ENCODE data around the gene ATP8A2.
A peak's percentile ranks its signal among the peaks of the same experiment; 100 is the strongest.

ATP8A2 gene

GRCh38 chr13:25690582-25690981, 318.8 kb downstream of the ATP8A2 start:
- no peak for DNase-seq

DNA sequence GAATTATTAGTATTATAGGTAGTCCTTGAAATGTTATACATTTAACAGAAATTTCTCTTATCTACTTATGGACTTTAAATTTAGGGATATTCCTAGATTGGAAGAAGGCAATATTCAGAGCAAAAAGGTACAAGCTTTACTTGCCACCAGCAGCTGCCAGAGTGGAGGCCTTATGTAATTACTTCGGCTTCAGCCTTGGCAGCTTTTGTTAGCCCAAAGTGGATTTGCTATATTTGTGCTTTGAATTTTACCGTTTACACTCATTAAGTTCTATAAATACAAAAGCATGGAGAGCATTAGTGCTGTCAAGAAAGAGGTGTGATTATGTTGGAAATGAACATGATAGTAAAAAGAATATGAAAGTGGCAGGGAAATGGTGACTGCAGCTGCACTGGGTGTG, 319.9 kb downstream of the ATP8A2 start:
- no peak for DNase-seq

GRCh38 chr13:25692099-25692498, 320.3 kb downstream of the ATP8A2 start:
- no peak for DNase-seq

DNA sequence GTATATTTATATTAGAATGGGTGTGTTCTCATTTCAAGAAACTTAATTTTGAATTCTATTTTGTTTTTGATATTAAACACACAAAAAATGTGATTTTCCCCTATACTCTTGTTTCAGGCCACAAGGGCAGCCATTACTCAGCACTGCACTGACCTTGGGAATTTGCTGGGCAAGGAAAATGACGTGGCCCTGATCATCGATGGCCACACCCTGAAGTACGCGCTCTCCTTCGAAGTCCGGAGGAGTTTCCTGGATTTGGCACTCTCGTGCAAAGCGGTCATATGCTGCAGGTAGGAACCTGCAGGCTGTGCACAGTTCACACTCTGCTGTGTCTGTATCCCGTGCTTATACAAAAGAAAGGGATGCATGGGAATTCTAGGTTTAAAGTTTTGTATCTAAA, 327.3 kb downstream of the ATP8A2 start:
- no peak for DNase-seq

- DNase-seq = no peak
Observed at GRCh38 chr13:25699600-25699999, 327.8 kb downstream of the ATP8A2 start.

DNA sequence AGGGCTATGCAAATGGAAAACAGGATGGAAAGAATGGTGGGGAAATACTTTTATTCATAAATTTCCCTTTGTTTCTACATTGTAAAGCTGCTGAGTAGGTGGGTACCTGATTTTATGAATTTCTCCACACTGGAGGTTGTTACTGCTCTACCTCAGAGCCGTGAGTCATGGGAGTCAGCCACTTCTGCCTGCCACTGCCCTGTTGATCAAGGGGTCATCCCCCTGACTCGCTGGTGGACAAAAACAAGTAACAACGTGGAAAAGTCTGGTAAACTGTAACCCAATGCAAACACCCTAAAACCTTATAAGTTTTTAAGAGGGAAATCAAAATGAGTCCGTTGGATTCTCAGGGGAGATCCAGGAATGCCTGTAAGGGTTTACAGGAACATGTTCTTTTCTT, 329.5 kb downstream of the ATP8A2 start:
- no peak for DNase-seq

GRCh38 chr13:25702386-25702785, 330.6 kb downstream of the ATP8A2 start:
- DNase-seq = no peak

- DNase-seq = no peak
Observed at GRCh38 chr13:25707726-25708125, 336.0 kb downstream of the ATP8A2 start.

DNA sequence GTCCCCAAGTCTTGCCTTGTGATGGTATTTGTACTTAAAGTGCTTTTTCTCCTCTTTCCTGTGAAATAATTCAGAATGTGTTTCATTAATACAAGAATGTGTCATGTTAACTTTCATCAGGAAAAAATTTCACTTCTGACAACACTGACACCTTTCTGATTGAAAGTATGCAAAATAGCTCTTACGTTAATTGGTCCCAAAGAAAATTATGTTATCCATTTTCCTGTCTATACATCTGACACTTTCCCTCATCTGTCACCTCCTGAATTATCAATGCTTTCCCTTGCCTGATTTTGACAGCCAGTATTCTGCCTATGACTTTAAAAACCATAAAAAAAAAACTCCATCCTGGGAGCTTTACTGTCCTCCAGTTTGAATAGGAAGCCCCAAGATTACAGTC, 336.5 kb downstream of the ATP8A2 start:
- no peak for DNase-seq

DNA sequence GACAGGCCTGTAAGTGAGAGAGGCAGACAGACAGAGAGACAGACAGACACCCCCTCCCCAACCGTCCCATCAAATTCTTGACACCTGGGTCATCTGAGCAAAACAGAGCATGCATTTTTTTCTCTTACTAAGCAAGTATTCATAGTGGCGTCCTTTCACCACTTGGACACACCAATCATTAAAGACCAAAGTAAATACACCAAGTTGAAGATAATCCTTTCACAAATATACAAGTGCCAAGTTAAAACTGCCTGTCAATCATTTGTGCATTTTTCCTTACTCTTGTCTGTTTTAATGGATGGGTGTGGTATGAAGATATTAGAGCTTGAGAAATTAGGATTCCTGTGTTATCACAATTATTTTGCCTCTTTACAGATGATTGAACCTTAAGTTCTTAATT, 337.3 kb downstream of the ATP8A2 start:
- DNase-seq = no peak

DNA sequence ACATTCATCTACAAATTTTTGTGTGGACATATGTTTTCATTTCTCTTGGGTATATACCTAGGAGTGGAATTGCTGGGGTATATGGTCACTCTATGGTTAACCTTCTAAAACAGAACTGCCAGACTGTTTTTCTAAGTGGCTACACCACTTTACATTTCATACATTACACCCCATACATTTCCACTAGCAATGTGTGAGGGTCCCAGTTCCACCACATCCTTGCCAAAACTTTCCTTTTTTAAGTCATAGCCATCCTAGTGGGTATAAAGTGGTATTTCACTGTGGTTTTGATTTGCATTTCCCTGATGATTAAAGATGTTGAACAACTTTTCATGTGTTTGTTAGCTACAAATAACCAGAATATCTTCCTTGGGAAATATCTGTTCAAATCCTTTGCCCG, 344.0 kb downstream of the ATP8A2 start:
- no peak for DNase-seq

DNA sequence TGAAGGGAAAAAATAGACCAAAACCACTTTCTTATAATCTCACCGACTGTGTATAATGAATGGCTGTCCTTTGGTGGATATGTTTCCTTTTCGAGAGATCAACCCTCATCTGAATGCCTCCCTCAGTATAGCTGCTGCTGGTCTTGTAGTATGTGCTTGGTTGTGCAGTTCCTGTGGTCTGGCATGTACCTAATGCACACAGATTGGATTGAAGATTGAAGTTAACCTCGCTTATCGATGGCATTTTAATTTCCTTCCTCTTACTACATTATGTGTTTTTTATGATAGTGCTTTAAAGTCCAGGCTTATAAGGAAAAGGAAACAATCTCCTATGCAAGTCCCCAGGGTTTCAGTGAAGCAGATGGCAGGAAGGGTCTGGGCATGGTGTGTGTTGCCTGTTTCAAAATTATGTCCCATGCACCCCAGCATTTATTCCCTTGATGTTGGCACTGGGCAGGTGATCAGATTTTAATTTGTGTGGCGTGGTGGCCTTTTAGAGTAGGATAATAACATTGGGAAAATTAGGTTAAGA, 346.0 kb downstream of the ATP8A2 start:
- no peak for DNase-seq

DNA sequence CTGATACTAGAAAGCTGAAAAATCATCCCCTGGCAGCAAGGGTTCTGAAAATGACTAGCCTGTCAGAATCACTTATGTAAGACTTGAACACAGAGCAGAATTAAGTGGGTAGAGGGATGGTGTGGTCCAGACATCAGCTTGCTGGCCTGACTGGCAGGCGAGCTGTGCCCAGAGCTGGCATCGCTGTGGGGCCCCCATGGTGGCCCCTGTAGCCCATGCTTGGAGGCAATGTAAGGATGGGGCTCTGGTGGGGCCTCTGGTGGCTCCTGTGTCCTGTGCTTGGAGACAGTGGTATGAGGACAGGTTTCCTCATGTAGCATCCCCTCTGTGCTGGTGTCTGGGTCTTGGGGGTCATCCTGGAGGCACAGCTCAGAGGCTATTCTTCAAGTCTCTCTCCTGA, 347.9 kb downstream of the ATP8A2 start:
- no peak for DNase-seq

GRCh38 chr13:25722893-25723292, 351.1 kb downstream of the ATP8A2 start:
- no peak for DNase-seq

DNA sequence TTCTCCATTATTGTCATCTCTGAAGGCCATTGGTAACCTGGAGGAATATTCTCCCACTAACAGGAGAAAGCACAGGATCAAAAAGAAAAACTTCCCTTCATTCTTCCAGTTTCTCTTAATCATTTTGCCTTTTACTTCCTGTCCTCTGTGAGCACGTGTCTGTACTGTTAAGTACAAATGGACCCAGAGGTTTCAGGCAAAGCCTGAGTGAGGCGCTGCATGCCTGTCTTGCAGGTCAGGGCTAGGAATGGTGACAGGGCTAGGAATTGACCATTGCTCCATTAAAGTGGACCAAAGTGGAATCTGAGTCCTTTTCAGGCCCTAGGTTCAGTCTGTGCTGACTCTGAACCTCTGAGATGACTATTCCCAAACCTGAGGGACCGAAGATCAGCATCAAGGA, 353.3 kb downstream of the ATP8A2 start:
- DNase-seq = no peak

GRCh38 chr13:25727250-25727649, 355.5 kb downstream of the ATP8A2 start:
- DNase-seq = no peak

GRCh38 chr13:25727810-25728209, 356.0 kb downstream of the ATP8A2 start:
- no peak for DNase-seq

DNA sequence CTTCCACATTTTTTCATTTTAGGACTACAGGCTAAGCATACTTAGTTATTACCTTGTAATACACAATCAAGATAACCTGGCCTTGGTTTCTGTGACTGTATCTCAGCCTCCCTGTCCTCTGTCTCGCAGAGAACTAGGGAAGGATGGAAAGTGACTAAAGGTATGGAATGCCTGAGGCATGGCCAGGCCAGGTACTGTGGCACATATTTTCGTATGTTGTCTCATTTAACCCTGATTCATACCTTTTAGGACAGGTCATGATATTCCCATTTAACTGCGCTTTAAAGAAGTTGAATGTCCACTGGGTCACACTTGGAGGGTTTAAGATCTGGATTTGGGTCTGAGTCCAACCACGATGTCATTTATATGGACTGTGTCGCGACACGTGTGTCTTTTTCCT, 357.4 kb downstream of the ATP8A2 start:
- no peak for DNase-seq

- no peak for DNase-seq
Observed at GRCh38 chr13:25731037-25731436, 359.3 kb downstream of the ATP8A2 start.

DNA sequence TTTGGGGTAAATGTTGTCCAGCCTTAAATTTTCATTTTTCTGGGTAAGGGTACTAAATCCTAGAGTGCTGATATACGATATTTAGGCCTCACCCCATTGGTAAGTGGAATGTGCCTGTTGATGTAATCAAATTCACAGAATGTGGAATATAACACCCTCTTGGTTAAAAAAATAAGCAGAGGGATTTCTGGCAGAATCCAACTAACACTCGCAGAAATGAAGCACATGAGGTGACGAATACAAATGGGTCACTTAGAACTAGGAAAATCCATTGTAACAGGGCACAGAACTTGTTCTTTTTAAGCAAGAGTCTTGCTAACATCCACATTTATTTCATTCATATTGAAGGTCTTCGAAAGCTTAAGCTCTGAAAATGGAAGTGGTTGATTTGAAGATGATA, 359.8 kb downstream of the ATP8A2 start:
- no peak for DNase-seq

GRCh38 chr13:25732111-25732865, 360.5 kb downstream of the ATP8A2 start:
- peak; percentile 36 for DNase-seq

- peak; percentile 78 for DNase-seq
Observed at GRCh38 chr13:25733001-25733491, 361.3 kb downstream of the ATP8A2 start.

DNA sequence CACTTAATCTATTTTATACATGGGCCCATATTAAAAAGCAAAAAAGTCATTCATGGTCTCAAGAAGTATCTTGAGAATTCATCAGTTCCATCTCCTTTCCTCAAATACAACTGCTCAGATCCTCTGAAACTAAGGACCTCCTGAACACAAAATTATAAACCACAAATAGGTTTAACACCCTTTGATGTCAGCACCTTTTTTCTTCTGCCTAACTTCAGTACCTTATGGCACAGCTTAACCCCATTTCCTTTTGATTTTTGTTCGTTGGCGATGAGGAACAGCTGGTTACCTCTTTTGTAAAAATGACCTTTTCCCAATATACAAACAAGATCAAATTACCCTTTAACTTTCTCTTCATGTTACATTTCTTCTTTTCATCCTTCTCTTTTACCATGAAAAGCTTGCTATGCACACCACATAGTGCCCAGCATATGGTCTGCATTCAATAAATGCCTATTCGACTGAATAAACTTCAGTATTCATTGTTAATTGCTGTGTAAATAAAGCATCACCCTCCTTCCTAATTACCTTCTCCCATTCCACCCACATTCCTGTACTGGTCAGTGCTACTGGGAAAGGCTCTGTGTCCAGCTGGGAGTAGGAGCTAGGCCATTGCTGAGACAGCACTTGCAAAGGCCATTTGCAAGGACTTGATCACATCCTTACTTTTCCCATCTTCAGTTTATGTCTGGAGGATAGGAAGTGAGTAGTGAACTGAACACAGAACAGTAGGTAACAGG, 362.1 kb downstream of the ATP8A2 start:
- DNase-seq = no peak

Data from fibroblast of skin of right quadriceps (primary cell).